Immature natural killer cell (primary cell): ENCODE results near the gene MPPED2. TPM values are rescaled to one million over a fixed set of nuclear protein-coding genes. Genes with fewer than 3 reads are reported as not detected.
A peak's percentile ranks its signal among the peaks of the same experiment; 100 is the strongest.
"Not testable (repeated sequence)": the region's sequence is repeated elsewhere in the genome, so short reads cannot be mapped to it uniquely, and the experiment has no call there.

Source experiments
- DNase-seq, 3 donors: peaks; one replicate each; pipeline ENCODE4 v3.0.0; 2022; ENCODE audit warnings: mixed read lengths in 1 of 3
- H3K27ac Mint-ChIP-seq, 6 donors: one replicate each; pipeline ENCODE4 v1.8.0; 2020; ENCODE audit warnings: mixed read lengths in 6 of 6, mild to moderate bottlenecking in 5 of 6, inconsistent platforms in 4 of 6, moderate library complexity in 3 of 6
- H3K27me3 Mint-ChIP-seq, 3 donors: one replicate each; pipeline ENCODE4 v1.8.0; 2020 to 2021; ENCODE audit warnings: low read depth in 3 of 3, mild to moderate bottlenecking in 3 of 3, mixed read lengths in 3 of 3, moderate library complexity in 3 of 3, inconsistent platforms in 1 of 3
- H3K36me3 Mint-ChIP-seq, 3 donors: one replicate each; pipeline ENCODE4 v1.8.0; 2020; ENCODE audit warnings: mixed read lengths in 3 of 3, inconsistent platforms in 2 of 3, mild to moderate bottlenecking in 2 of 3
- H3K4me1 Mint-ChIP-seq, 2 donors: one replicate each; pipeline ENCODE4 v1.8.0; 2020; ENCODE audit warnings: inconsistent platforms in 2 of 2, mild to moderate bottlenecking in 2 of 2, mixed read lengths in 2 of 2, moderate library complexity in 1 of 2
- H3K4me3 Mint-ChIP-seq, 5 donors: one replicate each; pipeline ENCODE4 v1.8.0; 2020; ENCODE audit warnings: mild to moderate bottlenecking in 5 of 5, mixed read lengths in 5 of 5, inconsistent platforms in 3 of 5, moderate library complexity in 3 of 5
- H3K9me3 Mint-ChIP-seq, 6 donors: one replicate each; pipeline ENCODE4 v1.8.0; 2020; ENCODE audit warnings: mild to moderate bottlenecking in 6 of 6, mixed read lengths in 6 of 6, inconsistent platforms in 4 of 6, moderate library complexity in 3 of 6
- polyA plus RNA-seq, 3 donors: library from polyadenylated mRNA; unstranded; fragments of 300-500 nt; fragmentation: Illumina TruSeq; gene quantifications; one replicate each; pipeline ENCODE4 v1.2.3, GENCODE V29; 2021

Gene MPPED2
- polyA plus RNA-seq, 3 donors from 2014 or later, result 1.7 to 2.0 (median 1.8) TPM

DNA sequence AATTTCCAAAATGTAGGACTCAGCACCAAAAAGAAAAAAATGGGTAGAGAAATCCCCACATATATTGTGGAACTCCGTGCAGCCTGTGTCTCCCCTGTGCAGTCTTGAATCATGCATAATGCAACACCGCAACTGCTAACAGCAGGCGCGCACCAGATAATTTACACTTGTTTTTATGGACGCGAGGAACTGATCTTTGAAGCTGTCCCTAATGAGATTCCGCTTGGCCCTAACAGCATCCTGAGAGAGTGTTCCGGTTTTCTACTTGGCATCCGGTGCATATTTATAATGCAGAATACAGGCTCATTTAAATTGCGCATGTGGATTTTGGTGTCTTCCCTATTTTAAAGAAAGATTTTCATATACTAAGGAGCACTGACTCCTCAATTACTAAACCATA is 21.1 kb downstream of the MPPED2 start:
- Mint-ChIP-seq H3K4me1 (peaks cover 12 to 18% of the 10 kb centered on the region in 2 donors), H3K4me3 (no peak overlapping the region)
- DNase-seq, result no peak

DNA sequence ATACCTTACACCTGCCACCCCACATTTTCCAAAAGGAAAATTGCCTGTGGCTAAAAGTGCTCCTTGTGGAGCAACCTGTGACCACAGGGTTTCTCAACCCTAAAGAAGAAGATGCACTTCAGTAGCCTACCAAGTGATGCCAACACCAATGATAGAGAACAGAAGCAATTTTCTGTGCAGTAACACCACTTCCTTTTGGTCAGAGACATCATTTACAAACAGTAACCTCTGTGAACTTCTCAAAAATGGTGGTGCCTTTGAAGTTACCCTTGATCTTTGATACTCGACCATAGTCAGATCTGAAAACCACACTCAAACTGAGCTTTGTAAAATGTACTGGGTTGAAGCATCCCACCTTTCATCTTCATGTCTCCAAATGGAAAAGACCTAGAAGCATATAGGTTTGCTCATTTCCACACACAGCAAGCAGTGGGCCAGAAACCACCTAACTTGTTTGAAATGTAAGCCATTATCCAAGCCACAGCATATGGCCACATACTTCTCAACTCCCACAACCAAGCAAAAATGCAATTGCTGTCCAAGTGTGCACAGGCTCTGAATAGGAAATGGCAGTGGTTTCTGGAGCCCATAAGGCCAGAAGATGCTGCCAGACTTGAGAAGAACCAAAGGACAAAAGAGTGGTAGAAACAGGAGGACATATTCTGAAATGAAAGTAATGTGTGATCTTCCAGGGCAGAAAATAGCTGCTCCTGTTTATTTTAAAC is 24.3 kb downstream of the MPPED2 start:
- Mint-ChIP-seq H3K4me3 (no peak overlapping the region), H3K9me3 (no peaks in the 10 kb centered on the region), H3K27me3 (peaks cover 0 to 2% (median 0%) of the 10 kb centered on the region in 3 donors), H3K27ac (no peak overlapping the region), H3K4me1 (peaks cover 14 to 22% of the 10 kb centered on the region in 2 donors), H3K36me3 (no peaks in the 10 kb centered on the region)
- peak; percentile 21 to 35 (median 31) for DNase-seq

More for the DNA sequence above, 21.1 kb downstream of the MPPED2 start:
- Mint-ChIP-seq H3K36me3 (no peaks in the 10 kb centered on the region), H3K27ac (no peak overlapping the region), H3K27me3 (peaks cover 0 to 4% (median 0%) of the 10 kb centered on the region in 3 donors), H3K9me3 (no peaks in the 10 kb centered on the region)

DNA sequence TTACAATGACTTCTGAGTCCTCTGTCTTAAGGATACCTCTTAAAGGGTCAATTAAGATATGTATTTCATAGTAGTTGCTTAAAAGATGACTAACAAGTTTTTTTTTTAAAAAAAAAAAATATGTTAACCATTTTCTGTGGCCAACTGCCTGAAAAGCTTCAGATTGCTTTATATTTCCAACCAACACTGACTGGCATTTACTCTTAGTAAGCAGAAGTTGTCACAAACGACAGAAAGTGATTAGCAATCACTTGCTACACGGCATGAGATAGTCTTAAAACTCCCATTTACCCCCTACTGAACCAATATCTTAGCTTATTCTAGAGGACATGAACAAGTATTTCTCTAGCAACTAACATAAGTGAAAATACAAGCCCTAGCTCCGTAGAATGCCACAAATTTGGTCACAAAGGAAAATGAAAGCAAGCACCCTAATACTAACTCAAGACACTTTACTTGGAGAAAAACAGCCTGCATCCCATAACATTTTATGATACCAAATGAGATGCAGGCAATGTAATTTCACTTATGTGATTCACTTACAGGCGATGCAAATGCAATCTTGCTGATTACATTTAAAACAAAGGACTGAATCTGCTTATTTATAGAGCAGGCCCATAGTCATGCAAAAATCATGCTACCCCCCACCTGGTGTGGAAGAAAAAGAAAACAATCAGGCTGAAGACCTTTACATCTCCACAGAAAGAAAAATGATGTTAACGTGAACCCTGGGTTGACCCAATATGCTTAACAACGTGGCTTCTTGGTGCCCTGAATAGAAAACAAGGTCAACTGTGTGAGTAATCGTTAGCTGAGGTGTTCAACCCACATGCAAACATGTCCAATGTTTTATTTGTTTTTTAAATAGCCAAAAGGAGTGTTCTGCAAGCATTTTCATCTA is 25.7 kb downstream of the MPPED2 start:
- Mint-ChIP-seq H3K27me3 (peaks cover 0 to 3% (median 0%) of the 10 kb centered on the region in 3 donors), H3K4me1 (peaks cover 14 to 22% of the 10 kb centered on the region in 2 donors), H3K36me3 (peaks cover 0 to 4% (median 0%) of the 10 kb centered on the region in 3 donors), H3K9me3 (no peaks in the 10 kb centered on the region), H3K4me3 (peak overlapping the region in 1 of 5 donors; percentile 35), H3K27ac (peak overlapping the region in 2 of 6 donors; percentile 14 to 56)
- DNase-seq, result no peak

- no peak overlapping the region for H3K27ac Mint-ChIP-seq
Observed at GRCh38 chr11:30559004-30559403, 27.1 kb downstream of the MPPED2 start.

GRCh38 chr11:30554587-30554986 is 31.6 kb downstream of the MPPED2 start:
- H3K27ac Mint-ChIP-seq, H3K9me3 Mint-ChIP-seq, H3K4me1 Mint-ChIP-seq, H3K36me3 Mint-ChIP-seq, H3K4me3 Mint-ChIP-seq, H3K27me3 Mint-ChIP-seq, DNase-seq: not testable (repeated sequence)

More at GRCh38 chr11:30559004-30559403, 27.1 kb downstream of the MPPED2 start:
- Mint-ChIP-seq H3K36me3 (peaks cover 0 to 10% (median 4%) of the 10 kb centered on the region in 3 donors), H3K27me3 (peaks cover 0 to 3% (median 2%) of the 10 kb centered on the region in 3 donors), H3K4me3 (no peak overlapping the region), H3K4me1 (peaks cover 14 to 22% of the 10 kb centered on the region in 2 donors), H3K9me3 (no peaks in the 10 kb centered on the region)
- no peak for DNase-seq

DNA sequence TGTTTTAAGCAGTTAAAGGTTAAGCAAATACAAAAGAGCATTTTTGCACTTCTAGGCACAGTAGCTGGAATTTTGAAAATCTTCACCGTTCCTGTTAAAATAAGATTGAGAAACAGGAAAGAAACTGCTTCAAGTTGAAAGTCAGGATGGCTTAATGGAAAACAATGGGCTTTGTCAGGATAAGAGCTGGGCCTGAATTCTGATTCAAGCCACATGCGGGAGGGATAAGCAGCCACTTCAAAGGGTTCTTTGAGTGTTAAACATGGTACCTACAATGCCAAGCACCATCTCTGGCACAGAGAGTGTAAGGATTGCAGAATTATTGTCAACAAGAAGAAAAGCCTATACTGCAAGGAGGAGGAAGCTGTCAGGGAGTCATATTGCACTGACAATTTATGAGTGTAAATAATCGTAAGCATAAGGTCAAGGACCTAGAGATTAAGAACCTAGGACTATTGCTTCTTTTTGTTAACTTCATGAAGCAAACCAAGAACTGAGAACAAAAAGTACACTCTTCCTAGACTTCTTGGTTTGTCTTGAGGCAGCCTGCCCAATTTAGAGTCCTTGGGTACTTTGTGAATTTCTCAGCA is 32.5 kb downstream of the MPPED2 start:
- Mint-ChIP-seq H3K27me3 (peaks cover 0 to 2% (median 1%) of the 10 kb centered on the region in 3 donors), H3K36me3 (peaks cover 0 to 10% (median 4%) of the 10 kb centered on the region in 3 donors), H3K4me3 (no peak overlapping the region), H3K4me1 (no peaks in the 10 kb centered on the region), H3K9me3 (no peaks in the 10 kb centered on the region), H3K27ac (no peak overlapping the region)
- no peak for DNase-seq

- Mint-ChIP-seq H3K9me3 (no peaks in the 10 kb centered on the region), H3K27ac (no peak overlapping the region), H3K4me1 (no peaks in the 10 kb centered on the region), H3K4me3 (no peak overlapping the region), H3K36me3 (peaks cover 0 to 10% (median 4%) of the 10 kb centered on the region in 3 donors), H3K27me3 (peaks cover 0 to 2% (median 1%) of the 10 kb centered on the region in 3 donors)
- DNase-seq, result no peak
Observed at GRCh38 chr11:30552839-30553238, 33.3 kb downstream of the MPPED2 start.

GRCh38 chr11:30550022-30550542 is 36.1 kb downstream of the MPPED2 start:
- Mint-ChIP-seq H3K27me3 (peaks cover 0 to 2% (median 0%) of the 10 kb centered on the region in 3 donors), H3K4me3 (no peak overlapping the region), H3K36me3 (peaks cover 0 to 4% (median 4%) of the 10 kb centered on the region in 3 donors), H3K9me3 (no peaks in the 10 kb centered on the region), H3K27ac (no peak overlapping the region), H3K4me1 (no peaks in the 10 kb centered on the region)
- DNase-seq, result no peak

DNA sequence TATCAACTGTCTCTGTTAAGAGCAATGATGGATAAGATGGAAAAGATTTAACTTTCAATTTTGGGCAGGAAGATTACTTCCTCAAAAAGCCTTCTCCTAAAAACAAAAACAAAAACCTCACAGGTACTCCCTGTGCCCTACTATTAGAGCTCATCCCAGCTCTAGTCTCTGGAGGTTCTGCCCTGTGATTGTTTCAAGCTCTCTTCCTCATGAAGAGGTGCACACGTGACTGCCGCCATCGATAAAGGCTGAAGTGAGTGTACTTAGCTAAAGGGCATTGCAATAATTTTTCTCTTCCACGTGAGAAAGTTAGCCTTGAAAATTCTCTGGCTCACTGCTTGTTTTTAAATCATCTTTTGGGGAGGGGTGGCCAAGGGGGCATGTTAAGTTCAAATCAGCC is 36.6 kb downstream of the MPPED2 start:
- Mint-ChIP-seq H3K4me1 (no peaks in the 10 kb centered on the region), H3K9me3 (no peaks in the 10 kb centered on the region), H3K27ac (no peak overlapping the region), H3K36me3 (no peaks in the 10 kb centered on the region), H3K27me3 (no peaks in the 10 kb centered on the region), H3K4me3 (no peak overlapping the region)
- DNase-seq, result no peak

DNA sequence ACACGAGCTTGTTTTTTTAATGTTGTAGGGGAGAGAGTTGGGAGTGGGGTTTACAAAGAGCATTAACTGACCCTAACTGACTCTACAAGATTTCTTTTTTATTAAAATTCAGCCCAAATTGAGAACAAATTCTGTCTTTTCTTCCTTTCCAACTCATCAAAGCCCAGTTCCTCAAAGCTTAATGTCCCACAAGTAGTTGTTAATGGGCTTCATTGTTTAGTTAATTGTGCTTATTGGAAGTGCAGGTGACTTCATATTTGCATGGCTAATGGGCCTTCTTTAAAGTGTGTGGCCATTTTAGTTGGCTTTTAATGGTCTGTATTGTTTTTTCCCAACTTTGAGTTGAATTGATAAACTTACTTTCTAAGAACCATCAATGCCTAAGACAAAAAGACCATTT is 39.8 kb downstream of the MPPED2 start:
- H3K36me3 Mint-ChIP-seq, result no peaks in the 10 kb centered on the region
- no peaks in the 10 kb centered on the region for H3K27me3 Mint-ChIP-seq
- no peak for DNase-seq
- no peaks in the 10 kb centered on the region for H3K9me3 Mint-ChIP-seq
- no peaks in the 10 kb centered on the region for H3K4me1 Mint-ChIP-seq
- H3K4me3 Mint-ChIP-seq, result no peak overlapping the region
- no peak overlapping the region for H3K27ac Mint-ChIP-seq

GRCh38 chr11:30545507-30545906 is 40.6 kb downstream of the MPPED2 start:
- Mint-ChIP-seq H3K27ac (no peak overlapping the region), H3K4me1 (no peaks in the 10 kb centered on the region), H3K9me3 (no peaks in the 10 kb centered on the region), H3K27me3 (no peaks in the 10 kb centered on the region), H3K4me3 (no peak overlapping the region), H3K36me3 (no peaks in the 10 kb centered on the region)
- no peak for DNase-seq

DNA sequence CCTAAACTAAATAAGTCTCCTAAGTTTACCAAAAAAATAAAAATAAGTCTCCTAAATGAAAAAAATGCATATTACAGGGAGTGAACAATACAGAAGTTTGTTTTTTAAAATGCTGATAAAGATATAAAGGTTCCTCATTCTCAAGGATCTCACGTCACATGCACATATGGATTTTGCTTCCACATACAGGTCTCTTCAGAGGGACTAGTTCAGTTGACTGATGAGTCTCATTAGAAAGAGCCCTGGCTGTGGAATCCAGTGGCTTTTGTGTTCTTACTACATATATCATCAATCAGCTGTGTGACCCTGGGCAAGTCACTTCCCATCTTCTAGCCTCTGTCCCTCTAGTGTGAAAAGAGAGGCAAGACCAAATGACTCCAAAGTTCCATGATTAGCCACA is 43.1 kb downstream of the MPPED2 start:
- Mint-ChIP-seq H3K4me3 (no peak overlapping the region), H3K27me3 (peaks cover 0 to 3% (median 0%) of the 10 kb centered on the region in 3 donors), H3K36me3 (no peaks in the 10 kb centered on the region), H3K4me1 (no peaks in the 10 kb centered on the region), H3K27ac (no peak overlapping the region), H3K9me3 (no peaks in the 10 kb centered on the region)
- DNase-seq, result no peak

DNA sequence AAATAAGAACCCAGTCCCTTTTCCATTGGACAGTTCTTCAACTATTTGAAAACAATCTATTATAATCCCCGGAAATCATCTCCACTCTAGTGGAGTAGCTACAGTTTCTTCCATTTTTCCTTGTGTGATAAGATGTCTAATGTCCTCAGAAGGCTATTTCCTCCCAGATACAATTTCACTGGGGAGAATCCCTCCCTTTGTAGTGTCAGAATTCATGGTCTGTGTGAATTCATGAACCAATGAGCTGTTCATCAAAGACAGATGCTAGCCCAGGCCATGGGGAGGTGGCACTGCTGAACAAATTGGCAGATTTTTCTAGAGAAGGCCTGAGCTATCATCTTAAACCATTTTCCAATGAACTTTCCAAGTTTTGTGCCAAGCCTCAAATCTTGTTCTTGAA is 45.4 kb downstream of the MPPED2 start:
- no peak for DNase-seq
- no peaks in the 10 kb centered on the region for H3K36me3 Mint-ChIP-seq
- no peaks in the 10 kb centered on the region for H3K4me1 Mint-ChIP-seq
- H3K27me3 Mint-ChIP-seq, result peaks cover 0 to 3% (median 0%) of the 10 kb centered on the region in 3 donors
- no peak overlapping the region for H3K4me3 Mint-ChIP-seq
- H3K9me3 Mint-ChIP-seq, result no peaks in the 10 kb centered on the region
- H3K27ac Mint-ChIP-seq, result no peak overlapping the region
